MM.1S (cell line): ENCODE results near the gene HVCN1.

ENCODE experiments used
- DNase-seq: peaks from one replicate; pipeline ENCODE4 v3.0.0-alpha.2; 2015
- H2AFZ ChIP-seq: fragments of 300-600 bp; sonication (generic); 2 replicates; pipeline ENCODE4 v1.6.0; 2016; ENCODE audit warnings: antibody characterized with exemption, low read length
- H3F3A ChIP-seq: fragments of 300-600 bp; sonication (generic); 2 replicates; pipeline ENCODE4 v1.6.1; 2016; ENCODE audit warnings: mild to moderate bottlenecking, antibody characterized with exemption, low read length, moderate library complexity, mixed read lengths; ENCODE audit not compliant: insufficient read depth
- H3K27ac ChIP-seq: fragments of 300-600 bp; sonication (generic); 2 replicates; pipeline ENCODE4 v1.5.1; 2016; ENCODE audit warnings: mild to moderate bottlenecking, low read length
- H3K27me3 ChIP-seq: fragments of 300-600 bp; sonication (generic); replicated peaks from 2 replicates; pipeline ENCODE4 v1.6.0; 2016; ENCODE audit warnings: low read length; ENCODE audit not compliant: insufficient read depth
- H3K36me3 ChIP-seq: fragments of 300-600 bp; sonication (generic); replicated peaks from 2 replicates; pipeline ENCODE4 v1.6.1; 2016; ENCODE audit warnings: mild to moderate bottlenecking, low read length, mixed read lengths; ENCODE audit not compliant: insufficient read depth
- H3K4me1 ChIP-seq: fragments of 300-600 bp; sonication (generic); 2 replicates; pipeline ENCODE4 v1.6.1; 2016; ENCODE audit warnings: low read length, mixed read lengths
- H3K4me2 ChIP-seq: fragments of 300-600 bp; sonication (generic); 2 replicates; pipeline ENCODE4 v1.6.0; 2016; ENCODE audit warnings: low read depth, low read length
- H3K4me3 ChIP-seq: fragments of 300-600 bp; sonication (generic); 2 replicates; pipeline ENCODE4 v1.5.1; 2016; ENCODE audit warnings: low read length, mixed read lengths
- H3K79me2 ChIP-seq: fragments of 300-600 bp; sonication (generic); 2 replicates; pipeline ENCODE4 v1.6.1; 2016; ENCODE audit warnings: mixed run types, low read length, mixed read lengths
- H3K9ac ChIP-seq: fragments of 300-600 bp; sonication (generic); 2 replicates; pipeline ENCODE4 v1.6.1; 2016; ENCODE audit warnings: low read length, mixed read lengths
- H3K9me2 ChIP-seq: fragments of 300-600 bp; sonication (generic); replicated peaks from 2 replicates; pipeline ENCODE4 v1.6.1; 2016; ENCODE audit warnings: mild to moderate bottlenecking, low read length, mixed read lengths; ENCODE audit not compliant: insufficient read depth
- H3K9me3 ChIP-seq: fragments of 300-600 bp; sonication (generic); replicated peaks from 2 replicates; pipeline ENCODE4 v1.6.1; 2016; ENCODE audit warnings: mild to moderate bottlenecking, low read length, mixed read lengths; ENCODE audit not compliant: insufficient read depth
- H4K20me1 ChIP-seq: fragments of 300-600 bp; sonication (generic); 2 replicates; pipeline ENCODE4 v1.6.1; 2016; ENCODE audit warnings: mild to moderate bottlenecking, low read length, moderate library complexity, mixed read lengths; ENCODE audit not compliant: insufficient read depth
- CTCF ChIP-seq: fragments of 300-600 bp; sonication (generic); IDR thresholded peaks from 2 replicates; pipeline ENCODE4 v1.5.1; 2016; ENCODE audit warnings: antibody characterized with exemption, low read length, mixed read lengths
- EZH2 ChIP-seq: fragments of 300-600 bp; sonication (generic); optimal IDR thresholded peaks from 2 replicates; pipeline ENCODE3; 2017; ENCODE audit warnings: low read depth, mild to moderate bottlenecking, antibody characterized with exemption, low read length, mixed read lengths
- EZH2phosphoT487 ChIP-seq: fragments of 300-600 bp; sonication (generic); IDR thresholded peaks from 2 replicates; pipeline ENCODE4 v1.6.1; 2018; ENCODE audit warnings: antibody characterized with exemption, low read length

Gene HVCN1

GRCh38 chr12:110661337-110661972, 27.5 kb downstream of the HVCN1 start:
- no peaks in the 10 kb centered on the region for H4K20me1 ChIP-seq
- H3F3A ChIP-seq: no peaks in the 10 kb centered on the region
- no peak for TF ChIP-seq CTCF
- no peak for TF ChIP-seq EZH2
- TF ChIP-seq EZH2phosphoT487: no peak
- H3K9me2 ChIP-seq: no peaks in the 10 kb centered on the region
- H3K4me2 ChIP-seq: no peak overlapping the region
- no peak overlapping the region for H3K4me3 ChIP-seq
- no peaks in the 10 kb centered on the region for H3K9me3 ChIP-seq
- no peaks in the 10 kb centered on the region for H3K36me3 ChIP-seq
- H3K79me2 ChIP-seq: no peaks in the 10 kb centered on the region
- no peak overlapping the region for H3K9ac ChIP-seq
- no peaks in the 10 kb centered on the region for H3K4me1 ChIP-seq
- H3K27ac ChIP-seq: no peak overlapping the region
- no peak overlapping the region for H2AFZ ChIP-seq
- no peaks in the 10 kb centered on the region for H3K27me3 ChIP-seq
- DNase-seq: no peak

- H3K79me2 ChIP-seq: no peaks in the 10 kb centered on the region
- H3K9me2 ChIP-seq: no peaks in the 10 kb centered on the region
- H3K27ac ChIP-seq: no peak overlapping the region
- H4K20me1 ChIP-seq: no peaks in the 10 kb centered on the region
- no peak overlapping the region for H2AFZ ChIP-seq
- no peaks in the 10 kb centered on the region for H3K4me1 ChIP-seq
- H3F3A ChIP-seq: no peaks in the 10 kb centered on the region
- TF ChIP-seq EZH2 (no peak), CTCF (no peak), EZH2phosphoT487 (no peak)
- H3K4me2 ChIP-seq: no peak overlapping the region
- H3K4me3 ChIP-seq: no peak overlapping the region
- no peaks in the 10 kb centered on the region for H3K27me3 ChIP-seq
- no peak for DNase-seq
- no peaks in the 10 kb centered on the region for H3K36me3 ChIP-seq
- no peaks in the 10 kb centered on the region for H3K9me3 ChIP-seq
- H3K9ac ChIP-seq: no peak overlapping the region
These were observed 30.0 kb downstream of the HVCN1 start for GRCh38 chr12:110658878-110659277.

- Histone ChIP-seq H3K79me2 (no peaks in the 10 kb centered on the region), H3K27ac (no peak overlapping the region), H3K36me3 (no peaks in the 10 kb centered on the region), H3K4me1 (no peaks in the 10 kb centered on the region), H3K9me2 (no peaks in the 10 kb centered on the region), H3K4me2 (no peak overlapping the region), H3K9ac (no peak overlapping the region), H3F3A (no peaks in the 10 kb centered on the region), H4K20me1 (no peaks in the 10 kb centered on the region), H2AFZ (no peak overlapping the region), H3K9me3 (no peaks in the 10 kb centered on the region), H3K4me3 (no peak overlapping the region), H3K27me3 (no peaks in the 10 kb centered on the region)
- no peak for DNase-seq
- TF ChIP-seq EZH2 (no peak), CTCF (no peak), EZH2phosphoT487 (no peak)
These were observed 30.7 kb downstream of the HVCN1 start for GRCh38 chr12:110658242-110658641.
